K562 (cell line): ENCODE data around the gene NOP10. TPM values are rescaled to one million over a fixed set of nuclear protein-coding genes. Genes with fewer than 3 reads are reported as not detected.
A peak's percentile ranks its signal among the peaks of the same experiment; 100 is the strongest.

Experiments used
- ATAC-seq: fragments of 200-7000 bp; cut with Tn5 transposase; 3 replicates; pipeline ENCODE4 v1.9.1; 2020; ENCODE audit warnings: moderate library complexity
- BruUV-seq: library from RNA; stranded (reverse); fragments of 400-500 nt; replicated peaks from 2 replicates; lab custom pipeline; 2021; lab: Mats Ljungman, UMichigan
- CTCF ChIA-PET: fragments of 300-600 bp; formaldehyde crosslinking; extraction: SDS; loops from one replicate; lab custom pipeline; 2021; ENCODE audit warnings: low intra/inter-chr PET ratio; lab: Yijun Ruan, JAX
- POLR2A ChIA-PET: fragments of 300-600, 350-650 bp; sonication (Branson Sonifier 250); formaldehyde crosslinking; extraction: SDS; loops from one replicate; lab custom pipeline; 2021; ENCODE audit warnings: antibody characterized with exemption, inconsistent platforms; lab: Yijun Ruan, JAX
- DNase-seq, 4 experiments: peaks; one replicate each; pipeline versions ENCODE4 v3.0.0 to v3.0.0-alpha.2; 2011 to 2018; ENCODE audit warnings: low spot score in 3 of 4, mixed read lengths in 3 of 4; ENCODE audit errors: extremely low read depth in 1 of 4
- FAIRE-seq: peaks from 2 replicates; lab custom pipeline; 2011; peaks lifted over from hg19 to GRCh38; lab: Jason Lieb, UNC
- H2AFZ ChIP-seq: 2 replicates; pipeline ENCODE4 v1.6.0; 2011; ENCODE audit warnings: low read depth, low read length, control low read depth, inconsistent platforms
- H3K27ac ChIP-seq: fragments of 200-600 bp; 3 replicates; pipeline ENCODE4 v1.8.0; 2011; ENCODE audit warnings: low read depth, mild to moderate bottlenecking, control low read depth, inconsistent platforms, low read length, moderate library complexity, mixed read lengths; ENCODE audit errors: extremely low read depth
- H3K27me3 ChIP-seq, 2 experiments: fragments of 300-600 bp in 1 of 2; 2 replicates in 1 of 2; 3 replicates in 1 of 2; pipeline versions ENCODE4 v1.6.0 to v1.8.0; 2011; ENCODE audit warnings: inconsistent platforms in 2 of 2, low read length in 2 of 2, mild to moderate bottlenecking in 1 of 2, mixed read lengths in 1 of 2, moderate library complexity in 1 of 2; ENCODE audit not compliant: control insufficient read depth in 2 of 2, insufficient read depth in 2 of 2
- H3K36me3 ChIP-seq: fragments of 300-600 bp; 3 replicates; pipeline ENCODE4 v1.8.0; 2011; ENCODE audit warnings: mild to moderate bottlenecking, low read length, inconsistent platforms; ENCODE audit not compliant: control insufficient read depth, insufficient read depth
- H3K4me1 ChIP-seq, 2 experiments: fragments of 200-600 bp in 1 of 2; replicated peaks in 1 of 2; 2 replicates in 1 of 2; 3 replicates in 1 of 2; pipeline versions ENCODE4 v1.5.1 to v1.8.0; 2011; ENCODE audit warnings: inconsistent platforms in 2 of 2, low read length in 2 of 2, mild to moderate bottlenecking in 1 of 2, mixed read lengths in 1 of 2, moderate library complexity in 1 of 2; ENCODE audit not compliant: control insufficient read depth in 2 of 2, insufficient read depth in 2 of 2
- H3K4me2 ChIP-seq: 2 replicates; pipeline ENCODE4 v1.6.1; 2011; ENCODE audit warnings: low read length, control low read depth, inconsistent platforms, mixed read lengths; ENCODE audit not compliant: insufficient read depth
- H3K4me3 ChIP-seq: fragments of 200-600 bp; sonication (generic), shearing (Covaris generic); 2 replicates; pipeline ENCODE4 v1.5.1; 2016; ENCODE audit warnings: control low read depth, inconsistent platforms
- H3K79me2 ChIP-seq: fragments of 200-600 bp; 3 replicates; pipeline ENCODE4 v1.8.0; 2011; ENCODE audit warnings: low read length, inconsistent platforms; ENCODE audit not compliant: control insufficient read depth, insufficient read depth
- H3K9ac ChIP-seq, 2 experiments: 2 replicates each; pipeline versions ENCODE4 v1.6.0 to v1.6.1; 2011; ENCODE audit warnings: low read depth in 2 of 2, low read length in 2 of 2, control low read depth in 1 of 2, inconsistent platforms in 1 of 2, mild to moderate bottlenecking in 1 of 2, mixed read lengths in 1 of 2; ENCODE audit not compliant: insufficient read depth in 1 of 2
- H3K9me1 ChIP-seq: one replicate; pipeline ENCODE4 v1.6.0; 2011; ENCODE audit warnings: inconsistent platforms, mild to moderate bottlenecking, low read length, moderate library complexity; ENCODE audit not compliant: control insufficient read depth, insufficient read depth
- H3K9me3 ChIP-seq: replicated peaks from 2 replicates; pipeline ENCODE4 v1.5.1; 2011; ENCODE audit warnings: low read depth, low read length, inconsistent platforms; ENCODE audit not compliant: control insufficient read depth, insufficient read depth
- H4K20me1 ChIP-seq: replicated peaks from 2 replicates; pipeline ENCODE4 v1.6.1; 2011; ENCODE audit warnings: low read length, inconsistent platforms, mixed read lengths; ENCODE audit not compliant: control insufficient read depth, insufficient read depth
- ARNT ChIP-seq, 2 experiments: fragments of 450-650 bp; IDR thresholded peaks; 2 replicates each; pipeline ENCODE4 v1.6.1; 2016; ENCODE audit warnings: mild to moderate bottlenecking in 1 of 2
- ATF1 ChIP-seq, 2 experiments: fragments of 450-650 bp in 1 of 2; IDR thresholded peaks; 2 replicates each; pipeline ENCODE4 v1.6.1; 2016; ENCODE audit warnings: missing compliant biosample characterization in 1 of 2, missing genetic modification characterization in 1 of 2
- BRD9 ChIP-seq: fragments of 450-650 bp; IDR thresholded peaks from 2 replicates; pipeline ENCODE4 v1.6.1; 2018; ENCODE audit warnings: low read depth; ENCODE audit not compliant: partially characterized antibody
- CHD1 ChIP-seq: fragments of 200-600 bp; sonication (generic); IDR thresholded peaks from one replicate; pipeline ENCODE4 v1.6.1; 2012; ENCODE audit warnings: mild to moderate bottlenecking, moderate library complexity, low read length, inconsistent platforms
- FOXO4 ChIP-seq: fragments of 450-650 bp; formaldehyde crosslinking; IDR thresholded peaks from 2 replicates; pipeline ENCODE4 v1.4.0; 2020; ENCODE audit warnings: mild to moderate bottlenecking, moderate library complexity
- L3MBTL2 ChIP-seq: fragments of 450-650 bp; IDR thresholded peaks from 2 replicates; pipeline ENCODE4 v1.6.1; 2016; ENCODE audit warnings: mild to moderate bottlenecking, moderate library complexity
- MAFF ChIP-seq: IDR thresholded peaks from 2 replicates; pipeline ENCODE4 v1.6.1; 2012; ENCODE audit warnings: low read length, improper control_type of control experiment
- NFXL1 ChIP-seq: fragments of 450-650 bp; formaldehyde crosslinking; IDR thresholded peaks from 2 replicates; pipeline ENCODE4 v1.4.0; 2021; ENCODE audit warnings: mild to moderate bottlenecking
- NRF1 ChIP-seq, 2 experiments: fragments of 450-650 bp; IDR thresholded peaks in 1 of 2; conservative IDR thresholded peaks in 1 of 2; 2 replicates each; pipeline ENCODE4 v1.6.1; 2014; ENCODE audit warnings: mild to moderate bottlenecking in 2 of 2
- TAF7 ChIP-seq: fragments of 450-650 bp; IDR thresholded peaks from 2 replicates; pipeline ENCODE4 v1.6.1; 2016; ENCODE audit warnings: missing genetic modification characterization, missing compliant biosample characterization
- TCFL5 ChIP-seq: fragments of 250-450 bp; sonication (Bioruptor Pico); conservative IDR thresholded peaks from 2 replicates; pipeline ENCODE4 v1.6.1; 2021; ENCODE audit warnings: mild to moderate bottlenecking, moderate library complexity, matching md5 sums
- ZNF133 ChIP-seq: fragments of 250-450 bp; sonication (Bioruptor Pico); IDR thresholded peaks from 2 replicates; pipeline ENCODE4 v1.4.0; 2020; ENCODE audit warnings: mild to moderate bottlenecking
- WGBS: fragments of 100-300 bp; shearing (Covaris generic); methylation state at CpG from one replicate; pipeline ENCODE4 v1.1.6; 2016; ENCODE audit warnings: low coverage, mixed read lengths; ENCODE audit not compliant: insufficient coverage; ENCODE audit errors: missing lambda C conversion rate; 5-methylcytosine and 5-hydroxymethylcytosine counted together
- in situ Hi-C: fragments of 300-500 bp; cut with MboI; formaldehyde crosslinking; loops from 4 replicates; pipeline ENCODE4 v1.15.0; 2018; ENCODE audit warnings: inconsistent platforms, mixed read lengths
- intact Hi-C: fragments of 100-400 bp; cut with micrococcal nuclease; formaldehyde crosslinking; loops from 2 replicates; pipeline ENCODE4 v1.14.2; 2022
- polyA plus RNA-seq, 8 experiments: library from polyadenylated mRNA; depleted of rRNA in 4 of 8; stranded (reverse) in 5 of 8; unstranded in 3 of 8; fragments of >200 nt; fragmentation: Nextera tagmentation in 2 of 8; fragmentation: Illumina TruSeq in 1 of 8; extraction: Ambion mirVana in 2 of 8; extraction: Trizol in 1 of 8; gene quantifications; 2 replicates each; pipeline versions ENCODE4 v1.2.1 to v1.2.3, GENCODE V29; 2011 to 2014; ENCODE audit warnings: inconsistent platforms in 1 of 8, missing spikeins in 1 of 8
- total RNA-seq, 7 experiments: library from RNA; depleted of rRNA in 6 of 7; stranded (reverse); fragments of >200 nt in 6 of 7; fragmentation: Illumina TruSeq in 2 of 7; extraction: Trizol in 2 of 7; gene quantifications; 2 replicates each; pipeline versions ENCODE4 v1.2.1 to v1.2.3, GENCODE V29; 2011 to 2021; ENCODE audit warnings: low replicate concordance in 1 of 7
- TF ChIP-seq, protein P1 (sequence below), 3 experiments: fragments of 200-800 bp in 1 of 3; sonication (Bioruptor generic) in 1 of 3; sonication (generic) in 1 of 3; formaldehyde crosslinking in 1 of 3; IDR thresholded peaks; 2 replicates each; pipeline versions ENCODE4 v1.6.1 to v1.8.0; 2016 to 2022; ENCODE audit warnings: mild to moderate bottlenecking in 2 of 3, missing compliant biosample characterization in 2 of 3, missing genetic modification characterization in 2 of 3, missing genetic modification reagents in 1 of 3
- TF ChIP-seq, protein P2 (sequence below): fragments of 150-350 bp; IDR thresholded peaks from 2 replicates; pipeline ENCODE4 v1.6.1; 2014; ENCODE audit warnings: low read depth, mild to moderate bottlenecking, low read length, borderline replicate concordance

NOP10 gene
- total and polyA plus RNA-seq, 9 of the 15 experiments (the other 6 are each of a cell fraction or from before 2014, with no cell fraction given) = 250 to 1,663 (median 449) TPM

GRCh38 chr15:34367101-34368081, 24.5 kb upstream of the NOP10 start, which contains the start of gene LPCAT4:
Gene LPCAT4 (minus strand): TSS chr15:34367196. CDS start chr15:34367100, 96 bp downstream.
- FAIRE-seq (no peak), DNase-seq (peak; percentile 94 to 95 (median 94)), ATAC-seq (peak; percentile 95)
- BruUV-seq = no TSS peak
- Histone ChIP-seq H3K9me3 (no peaks in the 10 kb centered on the region), H3K4me3 (peak within 1 kb of the TSS; percentile 99), H3K36me3 (peaks cover 19% of the 10 kb centered on the region; the same call in 2 of the 3 replicates), H3K4me1 (peaks cover 7 to 22% of the 10 kb centered on the region in 2 experiments; a peak in 4 of 5 replicates), H2AFZ (peak within 1 kb of the TSS; percentile 100), H3K27ac (peak within 1 kb of the TSS; percentile 91), H4K20me1 (no peaks in the 10 kb centered on the region), H3K27me3 (no peaks in the 10 kb centered on the region), H3K4me2 (peak within 1 kb of the TSS; percentile 88), H3K9me1 (no peaks in the 10 kb centered on the region), H3K9ac (peak within 1 kb of the TSS; percentile 78 to 99), H3K79me2 (peaks cover 10% of the 10 kb centered on the region; the same call in 2 of the 3 replicates)
- in situ Hi-C loops = loop anchor here (10.0 kb wide), 1 partner anchor 303 kb away; no protein-coding TSS in a partner anchor
- POLR2A ChIA-PET = interaction anchor here (0.6 to 2.3 kb wide), 10 partner anchors 9 to 319 kb away, joined by 3 to 10 read pairs (median 4); partner anchors contain the start of gene SLC12A6
- CTCF ChIA-PET = interaction anchor here (0.9 to 2.0 kb wide), 5 partner anchors 24 to 306 kb away, joined by 3 to 18 read pairs (median 5); partner anchors contain the start of genes NOP10 and NUTM1
- intact Hi-C loops = loop anchor here (1.0 to 5.0 kb wide), 5 partner anchors 24 to 305 kb away; partner anchors contain the start of genes KATNBL1, NOP10 and NUTM1
- WGBS = 1% methylated on average over 35 of the region's 80 CpGs
- TF ChIP-seq, protein P1, sequence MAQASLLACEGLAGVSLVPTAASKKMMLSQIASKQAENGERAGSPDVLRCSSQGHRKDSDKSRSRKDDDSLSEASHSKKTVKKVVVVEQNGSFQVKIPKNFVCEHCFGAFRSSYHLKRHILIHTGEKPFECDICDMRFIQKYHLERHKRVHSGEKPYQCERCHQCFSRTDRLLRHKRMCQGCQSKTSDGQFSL (CRISPR knock-in tag; IDR thresholded peaks at IDR 0.05) = no peak
- TF ChIP-seq, protein P1 (tag; IDR thresholded peaks at IDR 0.05) = no peak
- TF ChIP-seq CHD1 (peak; percentile 26), TCFL5 (CRISPR knock-in tag) (no peak), BRD9 (peak; percentile 53), NRF1 (conservative IDR thresholded peaks at IDR 0.05 in 1 of 2, IDR thresholded peaks at IDR 0.05 in 1 of 2) (peak; percentile 62 to 63), NFXL1 (no peak), L3MBTL2 (peak; percentile 89), ZNF133 (CRISPR knock-in tag) (no peak), FOXO4 (CRISPR knock-in tag) (no peak), MAFF (no peak), TAF7 (tag) (no peak; the same call in none of the 2 replicates), ATF1 (CRISPR knock-in tag; IDR thresholded peaks at IDR 0.05) (no peak), ATF1 (tag; IDR thresholded peaks at IDR 0.05) (peak; percentile 67), ARNT (IDR thresholded peaks at IDR 0.05) (no peak)
- TF ChIP-seq, protein P2, sequence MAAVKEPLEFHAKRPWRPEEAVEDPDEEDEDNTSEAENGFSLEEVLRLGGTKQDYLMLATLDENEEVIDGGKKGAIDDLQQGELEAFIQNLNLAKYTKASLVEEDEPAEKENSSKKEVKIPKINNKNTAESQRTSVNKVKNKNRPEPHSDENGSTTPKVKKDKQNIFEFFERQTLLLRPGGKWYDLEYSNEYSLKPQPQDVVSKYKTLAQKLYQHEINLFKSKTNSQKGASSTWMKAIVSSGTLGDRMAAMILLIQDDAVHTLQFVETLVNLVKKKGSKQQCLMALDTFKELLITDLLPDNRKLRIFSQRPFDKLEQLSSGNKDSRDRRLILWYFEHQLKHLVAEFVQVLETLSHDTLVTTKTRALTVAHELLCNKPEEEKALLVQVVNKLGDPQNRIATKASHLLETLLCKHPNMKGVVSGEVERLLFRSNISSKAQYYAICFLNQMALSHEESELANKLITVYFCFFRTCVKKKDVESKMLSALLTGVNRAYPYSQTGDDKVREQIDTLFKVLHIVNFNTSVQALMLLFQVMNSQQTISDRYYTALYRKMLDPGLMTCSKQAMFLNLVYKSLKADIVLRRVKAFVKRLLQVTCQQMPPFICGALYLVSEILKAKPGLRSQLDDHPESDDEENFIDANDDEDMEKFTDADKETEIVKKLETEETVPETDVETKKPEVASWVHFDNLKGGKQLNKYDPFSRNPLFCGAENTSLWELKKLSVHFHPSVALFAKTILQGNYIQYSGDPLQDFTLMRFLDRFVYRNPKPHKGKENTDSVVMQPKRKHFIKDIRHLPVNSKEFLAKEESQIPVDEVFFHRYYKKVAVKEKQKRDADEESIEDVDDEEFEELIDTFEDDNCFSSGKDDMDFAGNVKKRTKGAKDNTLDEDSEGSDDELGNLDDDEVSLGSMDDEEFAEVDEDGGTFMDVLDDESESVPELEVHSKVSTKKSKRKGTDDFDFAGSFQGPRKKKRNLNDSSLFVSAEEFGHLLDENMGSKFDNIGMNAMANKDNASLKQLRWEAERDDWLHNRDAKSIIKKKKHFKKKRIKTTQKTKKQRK = no peak
